Measurements from ENCODE around the gene ARG2.

The ARG2 gene

DNA sequence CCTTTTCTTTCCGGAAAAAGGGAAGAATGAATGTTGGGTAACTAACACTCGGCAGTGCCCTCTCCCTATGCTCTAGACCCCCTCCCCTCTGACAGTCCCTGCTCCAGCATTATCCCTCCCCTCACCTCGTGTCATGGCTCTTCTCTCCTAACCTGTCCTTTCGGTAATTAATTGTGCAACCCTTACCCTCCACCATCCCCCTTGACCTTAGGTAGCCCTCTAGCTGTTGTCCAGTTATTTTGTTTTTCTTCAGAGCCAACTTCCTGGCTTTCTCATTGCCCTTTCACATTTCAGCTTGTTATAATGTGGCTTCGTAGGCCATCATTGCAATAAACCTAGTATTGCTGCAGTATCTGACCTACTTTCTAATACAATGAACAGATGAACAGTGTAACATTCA lies 11.2 kb downstream of the ARG2 start:
- DNase-seq (ENCODE audit: insufficient read length, low spot score) (no peak), FAIRE-seq (no peak)

DNA sequence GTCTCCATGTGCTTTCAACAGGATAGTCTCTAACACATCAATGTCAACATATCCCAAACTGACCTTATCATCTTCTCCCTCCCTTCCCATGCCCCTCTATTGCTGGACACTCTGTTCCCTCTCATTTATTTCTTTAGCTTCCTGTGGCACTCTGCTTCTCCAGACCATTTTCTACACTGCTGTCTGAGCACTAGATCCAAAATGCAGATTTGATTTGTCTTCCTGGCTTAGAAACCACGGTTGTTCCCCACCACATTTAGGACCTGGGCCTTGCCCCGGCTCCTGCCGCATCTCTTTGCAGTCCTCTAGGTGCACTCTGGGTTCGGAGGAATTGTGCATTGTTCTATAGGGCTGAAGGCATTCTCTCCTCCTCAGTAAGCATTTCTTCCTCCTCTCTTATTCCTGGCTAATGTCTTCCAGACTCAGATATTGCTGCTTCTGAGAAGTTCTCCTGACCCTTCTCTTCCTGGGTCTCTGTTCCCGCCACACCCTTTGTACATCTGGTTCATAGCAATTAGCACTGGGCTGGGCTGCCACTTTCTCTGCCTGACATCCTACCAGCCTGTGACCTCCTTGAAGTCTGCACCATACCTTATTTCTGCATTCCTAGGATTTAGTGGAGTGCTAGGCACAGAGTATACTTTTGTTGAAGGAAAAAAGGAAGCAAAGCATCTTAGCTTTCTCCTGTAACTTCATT lies 13.9 kb downstream of the ARG2 start:
- no peak for FAIRE-seq
- no peak for DNase-seq (ENCODE audit: insufficient read length, low spot score)

DNA sequence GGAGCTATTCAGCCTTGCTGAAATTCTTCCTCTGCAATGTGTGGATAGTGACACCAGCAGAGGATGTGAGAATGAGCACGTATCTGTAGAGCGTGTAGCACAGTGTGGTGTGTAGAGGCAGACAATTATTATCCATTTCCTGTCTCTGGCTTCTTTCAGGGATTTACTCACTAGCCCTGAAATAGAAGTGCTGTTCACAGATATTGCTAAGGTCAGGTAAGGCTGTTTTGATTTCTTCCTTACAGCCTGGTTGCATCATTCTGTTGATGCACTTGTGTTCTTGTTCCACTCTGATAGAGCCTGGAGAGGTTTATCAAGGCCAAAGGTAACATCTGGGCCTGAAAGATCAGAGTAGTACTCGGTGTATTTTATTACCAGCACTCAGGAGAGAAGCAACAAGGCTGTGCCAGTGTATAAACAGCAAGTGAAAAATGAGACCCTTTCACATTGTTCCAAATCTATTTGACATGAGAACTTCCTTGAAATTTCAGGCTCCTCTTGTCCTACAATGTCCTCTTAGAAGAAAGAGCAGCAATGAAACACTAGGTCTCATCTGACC lies 16.7 kb downstream of the ARG2 start:
- FAIRE-seq: no peak
- no peak for DNase-seq (ENCODE audit: insufficient read length, low spot score)

DNA sequence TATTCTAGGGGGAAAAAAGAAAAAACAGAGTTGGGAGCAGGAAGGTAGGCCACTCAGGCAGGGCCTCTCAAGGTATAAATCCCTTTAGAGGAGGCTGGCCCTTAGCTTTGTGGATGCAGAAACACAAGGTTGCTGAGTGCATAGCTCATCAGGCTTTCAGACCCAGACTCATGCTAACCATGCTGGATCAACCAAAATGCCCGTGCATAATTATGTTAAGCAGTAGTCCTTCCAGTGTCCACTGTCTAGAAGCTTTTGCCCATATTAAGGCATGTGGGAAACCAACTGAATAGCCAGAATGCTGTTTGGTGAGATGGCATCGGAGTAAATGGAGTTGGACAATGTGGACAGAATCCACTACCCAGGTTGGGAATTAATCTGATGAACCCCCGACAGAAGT lies 18.9 kb downstream of the ARG2 start:
- FAIRE-seq: no peak
- no peak for DNase-seq (ENCODE audit: insufficient read length, low spot score)

DNA sequence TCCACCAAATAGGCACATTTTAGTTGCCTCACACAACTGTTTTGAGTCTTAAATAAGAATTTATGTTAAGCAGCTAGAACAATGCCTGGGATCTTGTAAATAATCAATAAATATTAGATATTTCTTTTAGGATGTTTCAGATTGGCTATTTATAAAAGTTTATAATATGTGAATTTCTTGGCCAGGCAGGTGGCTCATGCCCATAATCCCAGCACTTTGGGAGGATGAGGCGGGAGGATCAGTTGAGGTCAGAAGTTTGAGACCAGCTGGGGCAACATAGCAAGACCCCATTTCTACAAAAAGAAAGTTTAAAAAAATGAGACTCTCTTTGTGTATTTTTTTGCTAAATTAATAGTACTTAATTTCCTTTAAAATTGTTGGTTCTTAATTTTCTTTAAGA lies 21.8 kb downstream of the ARG2 start:
- DNase-seq (ENCODE audit: insufficient read length, low spot score) (no peak), FAIRE-seq (no peak)

DNA sequence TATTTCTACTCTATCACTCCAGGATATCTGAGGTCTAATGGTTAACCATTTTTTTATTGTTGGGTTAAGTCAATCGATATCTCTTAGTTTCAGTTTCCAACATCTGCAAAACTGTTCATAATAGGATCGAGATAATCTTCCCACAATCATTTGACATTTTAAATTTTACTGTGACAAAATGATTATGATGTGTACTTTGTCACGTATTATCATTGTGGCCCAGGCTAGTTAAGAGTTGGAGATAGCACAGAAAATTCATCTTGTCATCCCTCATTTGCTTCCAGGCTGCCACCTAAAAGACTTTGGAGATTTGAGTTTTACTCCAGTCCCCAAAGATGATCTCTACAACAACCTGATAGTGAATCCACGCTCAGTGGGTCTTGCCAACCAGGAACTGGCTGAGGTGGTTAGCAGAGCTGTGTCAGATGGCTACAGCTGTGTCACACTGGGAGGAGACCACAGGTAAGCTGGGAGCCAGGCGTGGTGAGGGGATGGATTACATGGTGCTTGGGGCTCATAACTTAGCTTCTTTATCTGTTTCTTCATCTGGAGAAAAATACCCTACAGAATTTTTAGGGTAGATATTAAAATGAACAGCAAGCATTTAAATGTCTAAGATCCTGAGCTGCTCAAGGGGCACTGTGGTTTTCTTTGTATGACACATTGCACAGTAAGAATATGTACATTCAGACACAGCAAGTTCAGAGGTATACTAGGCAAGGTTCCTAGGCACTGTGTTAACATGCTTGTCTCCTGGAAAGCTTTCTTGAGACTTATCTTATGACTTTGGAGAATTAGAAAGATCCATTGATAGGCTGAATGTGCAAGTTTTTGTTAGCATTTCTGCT lies 22.4 kb downstream of the ARG2 start:
- no peak for FAIRE-seq
- no peak for DNase-seq (ENCODE audit: insufficient read length, low spot score)

DNA sequence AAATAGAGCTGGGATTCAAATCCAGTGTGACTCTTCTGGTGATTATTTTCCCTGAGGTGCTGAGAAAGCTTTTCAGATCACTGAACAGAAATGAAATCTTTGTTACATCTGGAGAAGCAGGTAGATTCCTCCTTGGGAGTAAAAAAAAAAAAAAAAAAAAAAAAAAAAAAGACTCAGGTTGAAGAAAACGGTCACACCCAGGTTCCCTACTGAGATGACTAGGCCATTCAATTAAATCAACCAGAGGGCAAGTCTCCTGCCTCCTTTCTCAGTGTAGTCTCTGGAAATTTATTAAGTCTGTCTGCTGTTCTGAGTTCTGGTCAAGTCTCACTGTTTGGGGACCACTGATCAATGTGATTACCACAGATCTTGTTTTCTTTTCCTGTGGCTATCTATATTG lies 24.0 kb downstream of the ARG2 start:
- FAIRE-seq (no peak), DNase-seq (ENCODE audit: insufficient read length, low spot score) (no peak)

DNA sequence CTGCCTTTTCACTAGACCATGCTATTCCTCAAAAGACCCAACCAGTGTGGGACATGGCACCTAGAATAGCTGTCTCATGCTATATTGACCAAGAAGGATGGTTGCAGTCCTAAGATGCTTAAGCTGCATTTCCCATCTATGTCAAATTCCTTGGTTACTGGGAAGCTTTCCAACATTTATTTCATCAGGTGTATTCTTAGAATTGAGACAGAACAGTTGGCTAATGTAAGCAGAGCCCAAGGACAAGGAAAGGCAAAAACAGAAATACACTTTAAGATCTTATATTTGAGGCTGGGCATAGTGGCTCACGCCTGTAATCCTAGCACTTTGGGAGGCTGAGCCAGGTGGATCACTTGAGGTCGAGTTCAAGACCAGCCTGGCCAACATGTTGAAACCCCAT lies 24.7 kb downstream of the ARG2 start:
- FAIRE-seq (no peak), DNase-seq (ENCODE audit: insufficient read length, low spot score) (no peak)

DNA sequence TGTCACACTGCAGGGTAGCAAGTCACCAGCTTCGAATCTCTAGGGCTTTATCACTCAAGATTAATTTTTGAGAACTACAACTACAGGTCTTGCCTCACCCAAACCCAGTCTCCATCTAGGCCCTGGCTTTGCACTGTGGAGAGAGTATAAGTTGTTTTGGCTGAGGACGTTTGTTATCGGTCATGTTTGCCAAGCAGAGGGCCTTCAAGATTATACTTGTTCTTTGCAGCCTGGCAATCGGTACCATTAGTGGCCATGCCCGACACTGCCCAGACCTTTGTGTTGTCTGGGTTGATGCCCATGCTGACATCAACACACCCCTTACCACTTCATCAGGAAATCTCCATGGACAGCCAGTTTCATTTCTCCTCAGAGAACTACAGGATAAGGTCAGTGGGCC lies 25.7 kb downstream of the ARG2 start:
- FAIRE-seq: no peak
- no peak for DNase-seq (ENCODE audit: insufficient read length, low spot score)

DNA sequence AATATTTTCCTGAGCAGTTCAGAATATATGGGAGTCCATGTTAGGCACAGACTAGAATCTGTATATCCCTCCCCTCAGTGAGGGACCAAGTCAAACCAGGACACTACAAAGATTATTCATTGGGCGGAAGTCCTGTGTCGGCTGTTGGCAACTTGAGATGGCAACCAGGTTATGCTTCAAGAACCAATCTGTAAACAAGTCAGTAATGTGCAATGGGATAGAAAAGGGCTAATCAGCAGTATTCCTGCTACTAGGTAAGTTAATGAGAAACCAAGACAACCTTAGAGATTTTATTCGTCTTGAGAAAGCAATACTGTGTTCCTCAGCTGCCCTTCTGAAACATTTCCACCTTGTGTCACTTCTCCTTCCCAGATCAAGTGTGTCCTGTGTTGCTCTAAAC lies 26.4 kb downstream of the ARG2 start:
- no peak for FAIRE-seq

DNA sequence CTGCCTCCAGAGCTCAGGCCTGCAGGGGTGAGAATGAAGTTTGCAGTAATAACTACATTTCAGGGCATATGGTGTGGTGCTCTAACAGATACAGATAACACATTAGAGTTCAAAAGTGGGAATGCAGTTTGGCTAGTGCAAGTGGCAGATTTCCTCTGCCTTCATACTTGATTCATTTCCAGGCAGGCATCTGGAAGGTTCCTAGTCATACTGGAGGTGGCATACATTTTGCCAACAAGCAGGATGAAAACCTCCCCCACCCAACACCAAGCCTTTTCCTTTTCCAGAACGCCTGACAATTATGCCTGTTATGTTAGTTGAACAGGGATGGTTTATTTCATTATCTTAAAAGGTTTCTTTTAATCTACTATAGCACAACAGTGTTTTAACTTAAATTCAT lies 30.4 kb downstream of the ARG2 start:
- FAIRE-seq: no peak
- no peak for DNase-seq (ENCODE audit: insufficient read length, low spot score)

More for the DNA sequence above, 26.4 kb downstream of the ARG2 start:
- no peak for DNase-seq (ENCODE audit: insufficient read length, low spot score)

DNA sequence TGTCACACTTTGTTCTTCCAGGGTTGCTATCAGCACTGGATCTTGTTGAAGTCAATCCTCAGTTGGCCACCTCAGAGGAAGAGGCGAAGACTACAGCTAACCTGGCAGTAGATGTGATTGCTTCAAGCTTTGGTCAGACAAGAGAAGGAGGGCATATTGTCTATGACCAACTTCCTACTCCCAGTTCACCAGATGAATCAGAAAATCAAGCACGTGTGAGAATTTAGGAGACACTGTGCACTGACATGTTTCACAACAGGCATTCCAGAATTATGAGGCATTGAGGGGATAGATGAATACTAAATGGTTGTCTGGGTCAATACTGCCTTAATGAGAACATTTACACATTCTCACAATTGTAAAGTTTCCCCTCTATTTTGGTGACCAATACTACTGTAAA lies 31.0 kb downstream of the ARG2 start:
- FAIRE-seq (no peak), DNase-seq (ENCODE audit: insufficient read length, low spot score) (no peak)

DNA sequence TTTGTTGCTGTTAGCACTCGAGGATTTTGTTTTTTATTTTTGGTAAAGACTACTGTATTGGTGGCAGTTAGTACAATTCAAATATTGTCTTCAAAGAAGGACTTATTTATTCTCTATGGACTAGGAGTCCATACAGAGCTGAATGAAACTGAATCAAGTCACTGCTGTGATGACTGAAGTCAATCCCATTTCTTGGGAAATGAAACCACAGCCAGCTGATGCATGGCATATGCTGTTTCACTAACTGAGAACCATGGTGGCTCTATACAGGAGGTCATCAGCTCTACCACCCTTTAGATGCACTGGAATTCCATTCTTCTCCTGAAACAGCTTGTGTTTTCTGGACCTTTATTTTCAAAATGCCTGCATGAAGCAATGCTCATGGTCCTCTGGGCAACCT lies 32.5 kb downstream of the ARG2 start:
- DNase-seq (ENCODE audit: insufficient read length, low spot score) (no peak), FAIRE-seq (no peak)

DNA sequence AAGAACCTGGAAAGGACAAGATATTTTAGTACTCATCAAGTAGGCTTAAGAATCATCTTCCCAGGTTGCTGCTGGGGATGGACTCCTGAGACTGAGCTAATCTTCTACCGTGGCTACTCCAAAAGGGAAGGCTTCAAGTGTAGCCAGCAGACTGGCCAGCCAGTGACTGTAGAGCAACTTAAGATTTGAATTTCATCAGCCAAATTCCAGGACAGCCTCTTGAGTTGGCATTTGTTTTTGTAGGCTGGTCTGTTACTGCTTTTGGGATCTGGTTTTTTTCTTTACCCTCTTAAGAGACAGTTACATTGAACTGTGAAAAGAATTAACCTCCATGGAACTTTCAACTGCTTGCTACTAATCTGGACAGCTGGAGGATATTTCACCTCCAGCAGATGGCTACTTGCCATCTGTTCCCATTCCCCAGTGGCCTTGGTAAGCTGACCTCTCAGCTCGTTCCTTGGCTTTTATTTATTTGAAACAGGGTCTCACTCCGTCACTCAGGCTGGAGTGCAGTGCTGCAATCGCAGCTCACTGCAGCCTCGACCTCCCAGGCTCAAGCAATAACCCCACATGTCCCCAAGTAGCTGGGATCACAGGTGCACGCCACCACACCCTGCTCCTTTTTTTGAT lies 34.0 kb downstream of the ARG2 start:
- FAIRE-seq (no peak), DNase-seq (ENCODE audit: insufficient read length, low spot score) (no peak)

DNA sequence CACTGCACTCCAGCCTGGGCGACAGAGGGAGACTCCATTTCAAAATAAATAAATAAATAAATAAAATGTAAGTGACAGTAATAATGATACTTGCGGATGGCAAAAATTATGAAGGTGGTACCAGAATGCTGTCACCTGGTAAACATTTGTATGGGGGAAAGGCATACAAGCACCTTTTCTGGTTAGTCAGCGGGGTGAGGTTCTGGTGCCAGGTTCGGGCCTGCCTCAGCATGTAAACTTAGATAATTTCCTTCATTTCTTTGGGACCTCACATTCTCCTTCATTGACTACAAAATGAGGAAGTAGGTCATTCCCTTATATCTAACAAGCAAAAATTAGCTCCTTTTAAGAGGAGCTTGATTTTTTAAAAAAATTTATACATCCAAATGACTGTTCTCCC lies 43.9 kb downstream of the ARG2 start:
- DNase-seq (ENCODE audit: insufficient read length, low spot score) (no peak), FAIRE-seq (no peak)

DNA sequence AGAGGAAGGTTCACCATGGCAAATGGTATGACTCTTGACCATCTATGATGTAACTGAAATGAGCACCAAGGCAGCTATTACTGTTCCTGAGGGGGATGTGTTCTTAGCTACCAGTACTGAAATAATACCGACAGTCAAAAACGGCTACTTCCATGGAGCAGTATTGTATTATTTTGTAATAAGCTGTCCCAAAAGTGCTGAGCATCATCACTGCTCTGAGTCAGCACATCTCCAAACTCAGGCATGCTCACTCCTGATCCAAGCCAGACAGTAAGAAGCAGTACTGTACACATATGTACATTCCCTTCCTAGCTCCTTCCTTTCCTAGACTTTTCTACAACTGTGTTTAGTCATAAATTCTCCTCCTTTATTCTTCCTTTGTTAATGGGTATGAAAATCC lies 46.1 kb downstream of the ARG2 start:
- DNase-seq (ENCODE audit: insufficient read length, low spot score) (no peak), FAIRE-seq (no peak)

DNA sequence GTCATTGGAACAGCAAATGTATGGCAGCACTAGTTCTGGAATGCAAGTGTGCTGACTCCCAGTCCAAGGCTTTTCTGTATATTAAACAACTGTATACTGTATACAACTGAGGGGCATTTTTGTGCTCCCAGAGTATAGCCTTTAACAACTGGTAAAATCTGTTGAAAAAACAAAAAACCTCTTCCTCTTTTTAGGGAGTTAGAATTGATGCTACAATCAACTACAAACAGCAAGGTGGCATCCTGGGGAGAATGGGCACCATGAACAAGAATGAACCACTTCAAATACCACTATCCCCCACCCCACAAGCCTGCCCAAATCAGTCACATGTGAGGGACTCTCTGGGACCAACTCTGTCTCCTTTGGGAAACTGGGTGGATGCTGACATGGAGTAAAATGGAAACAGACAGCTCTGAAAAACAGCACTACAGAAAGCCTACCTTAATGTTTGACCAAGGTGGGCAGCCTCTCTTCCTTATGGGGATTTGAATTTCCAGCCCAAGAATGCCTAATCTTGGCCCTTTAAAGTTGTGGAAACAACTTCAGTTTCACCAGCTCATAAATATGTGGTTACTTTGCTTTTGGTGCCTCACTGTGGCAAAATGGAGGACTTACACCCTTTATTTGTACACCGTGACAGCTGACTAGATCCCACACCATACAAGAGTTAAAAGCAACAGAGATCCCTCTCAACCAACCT lies 47.2 kb downstream of the ARG2 start:
- DNase-seq (ENCODE audit: insufficient read length, low spot score): no peak
- FAIRE-seq: peak; percentile 92

DNA sequence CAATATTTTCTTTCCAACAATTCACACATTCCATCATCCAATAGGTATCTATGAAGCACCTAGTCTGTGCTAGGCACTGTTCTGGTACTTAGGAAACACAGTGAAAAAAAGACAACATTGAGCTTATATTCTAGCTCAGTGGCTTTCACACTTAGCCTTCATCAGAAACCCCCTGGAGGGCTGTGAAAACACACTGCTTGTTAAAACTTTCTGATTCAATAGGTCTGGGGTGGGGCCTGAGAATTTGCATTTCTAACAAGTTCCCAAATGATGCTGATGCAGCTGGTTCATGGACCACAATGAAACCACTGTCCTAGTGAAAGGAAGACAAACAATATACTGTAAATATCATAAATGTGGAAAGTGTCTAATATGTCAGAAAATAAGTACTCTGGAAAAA lies 48.8 kb downstream of the ARG2 start:
- FAIRE-seq: peak; percentile 71
- DNase-seq (ENCODE audit: insufficient read length, low spot score): no peak

DNA sequence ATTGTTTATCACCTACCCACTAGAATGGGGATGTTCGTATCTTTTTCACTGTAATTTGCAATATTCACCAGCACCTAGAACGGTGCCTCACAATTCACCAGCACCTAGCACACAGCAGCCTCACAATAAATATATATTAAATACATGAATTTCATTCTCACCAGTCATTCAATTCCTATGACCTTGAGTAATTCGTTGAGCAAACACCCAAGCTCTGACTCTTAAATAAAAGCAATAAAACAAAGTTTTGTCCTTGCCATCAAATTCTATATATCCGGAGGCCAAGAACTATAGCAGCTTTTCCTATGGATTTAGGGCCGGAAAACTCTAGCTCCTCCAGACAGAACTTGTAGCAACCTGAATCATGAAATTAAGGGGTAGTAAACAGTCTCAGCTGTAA lies 53.7 kb downstream of the ARG2 start:
- no peak for DNase-seq (ENCODE audit: insufficient read length, low spot score)
- no peak for FAIRE-seq

DNA sequence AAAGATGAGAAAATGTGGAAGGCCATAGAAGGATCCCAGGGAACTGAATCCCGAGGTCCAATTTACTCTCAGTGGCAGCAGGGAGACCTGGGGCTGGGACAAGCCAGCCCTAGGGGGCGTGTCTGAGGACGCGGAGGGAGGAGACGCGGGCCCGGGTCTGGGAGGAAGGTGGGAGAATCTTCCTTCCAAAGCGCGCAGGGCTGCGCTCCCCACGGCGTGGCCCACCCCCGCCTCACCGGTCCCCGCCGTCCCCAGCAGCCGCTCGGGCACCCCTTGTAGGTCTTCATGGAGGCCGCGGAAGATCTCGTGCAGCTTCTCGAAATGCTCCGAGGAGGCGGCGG lies 54.4 kb downstream of the ARG2 start:
- FAIRE-seq: peak; percentile 70
- DNase-seq (ENCODE audit: insufficient read length, low spot score): no peak
